Measurements from ENCODE around the gene CCR4.
"Not testable (repeated sequence)": the region's sequence is repeated elsewhere in the genome, so short reads cannot be mapped to it uniquely, and the experiment has no call there.

Gene CCR4

GRCh38 chr3:32983124-32983523 lies 31.7 kb downstream of the CCR4 start:
- no peak for DNase-seq (ENCODE audit: low spot score)

DNA sequence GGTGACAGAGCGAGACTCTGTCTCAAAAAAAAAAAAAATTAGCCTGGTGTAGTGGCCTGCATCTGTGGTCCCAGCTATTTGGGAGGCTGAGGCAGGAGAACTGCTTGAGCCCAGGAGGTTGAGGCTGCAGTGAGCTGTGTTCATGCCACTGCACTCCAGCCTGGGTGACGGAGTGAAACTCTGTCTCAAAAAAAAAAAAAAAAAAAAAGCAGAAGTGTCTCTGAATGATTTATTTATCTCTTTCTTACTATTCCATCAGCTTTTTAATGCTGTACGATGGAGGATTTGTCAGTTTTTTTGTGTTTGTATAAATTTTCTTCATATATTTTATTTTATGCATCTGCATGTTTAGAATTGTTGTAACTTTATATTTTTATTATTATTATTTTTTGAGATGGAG lies 33.5 kb downstream of the CCR4 start:
- DNase-seq (ENCODE audit: low spot score): not testable (repeated sequence)

DNA sequence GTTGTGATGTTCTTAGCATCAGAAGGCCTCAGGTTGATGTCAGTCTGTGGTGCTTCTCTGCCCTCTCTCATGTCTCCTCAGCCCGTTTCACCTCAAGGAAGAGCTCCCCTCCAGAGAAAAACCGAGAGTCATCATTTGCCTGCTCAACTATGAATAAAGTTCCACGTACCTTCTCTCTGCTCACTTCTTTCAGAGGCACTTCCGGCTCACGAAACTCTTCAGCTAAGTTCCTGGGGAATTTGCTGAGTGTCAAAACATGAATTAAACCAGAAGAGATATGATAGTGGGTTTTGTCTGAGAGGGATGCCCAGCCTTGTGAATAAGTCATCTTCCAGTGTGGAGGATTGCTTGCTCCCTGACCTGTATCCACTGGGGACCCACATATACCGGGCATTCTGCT lies 37.7 kb downstream of the CCR4 start:
- no peak for DNase-seq (ENCODE audit: low spot score)

- DNase-seq (ENCODE audit: low spot score): no peak
Observed at GRCh38 chr3:32990116-32990515, 38.7 kb downstream of the CCR4 start.

GRCh38 chr3:32991781-32992180 lies 40.3 kb downstream of the CCR4 start:
- no peak for DNase-seq (ENCODE audit: low spot score)

- DNase-seq (ENCODE audit: low spot score): no peak
Observed at GRCh38 chr3:32992310-32992686, 40.9 kb downstream of the CCR4 start.

DNA sequence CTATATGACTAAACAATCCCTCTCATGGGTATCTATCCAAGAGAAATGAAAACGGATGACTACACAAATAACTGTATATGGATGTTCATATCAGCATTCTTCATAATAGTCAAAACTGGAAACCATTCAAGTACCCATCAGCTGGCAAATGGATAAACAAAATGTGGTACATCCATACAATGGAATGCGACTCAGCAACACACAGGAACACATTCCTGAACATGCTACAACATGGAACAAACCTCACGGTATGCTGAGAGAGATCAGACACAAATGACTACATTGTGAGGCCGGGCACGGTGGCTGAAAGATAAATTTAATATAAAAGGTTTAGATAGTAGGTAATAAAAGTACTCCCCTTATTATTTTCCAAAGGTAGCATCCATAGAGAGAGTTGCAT lies 42.6 kb downstream of the CCR4 start:
- DNase-seq (ENCODE audit: low spot score): no peak

DNA sequence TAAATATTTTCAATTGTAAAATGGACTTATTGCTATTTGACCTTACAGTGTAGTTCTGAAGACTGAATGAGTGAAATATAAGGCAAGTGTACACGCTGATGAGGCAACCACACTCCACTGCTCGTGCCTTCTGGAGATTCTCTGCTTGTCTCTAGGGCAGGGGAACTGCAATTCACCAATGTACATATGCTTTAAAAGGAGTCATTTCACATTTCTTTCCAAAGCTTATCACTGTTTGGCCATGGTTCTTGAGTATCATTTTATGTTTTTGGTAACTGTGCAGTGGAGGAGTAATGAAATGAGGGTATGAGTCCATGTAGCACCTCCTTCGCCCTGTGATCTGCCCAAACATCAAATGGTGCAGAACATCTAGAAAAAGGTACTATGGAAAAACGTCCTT lies 43.7 kb downstream of the CCR4 start:
- no peak for DNase-seq (ENCODE audit: low spot score)

GRCh38 chr3:32996048-32996754 lies 44.8 kb downstream of the CCR4 start:
- DNase-seq (ENCODE audit: low spot score): no peak

DNA sequence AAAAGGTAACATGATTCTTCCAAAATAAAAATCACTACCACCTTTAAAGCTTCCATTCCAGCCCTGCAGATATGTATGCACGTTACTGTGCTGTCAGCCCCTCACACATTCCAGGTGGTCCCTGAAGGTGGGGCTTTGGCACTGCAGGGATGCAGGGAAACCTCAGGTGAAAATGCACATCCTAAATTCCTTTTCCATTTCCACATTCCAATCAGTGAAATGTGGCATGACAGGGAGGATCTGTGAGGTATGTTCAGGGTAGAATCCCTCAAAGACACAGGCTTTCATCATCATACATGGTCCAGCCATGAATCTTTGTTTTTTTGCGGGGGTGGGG lies 45.3 kb downstream of the CCR4 start:
- no peak for DNase-seq (ENCODE audit: low spot score)

DNA sequence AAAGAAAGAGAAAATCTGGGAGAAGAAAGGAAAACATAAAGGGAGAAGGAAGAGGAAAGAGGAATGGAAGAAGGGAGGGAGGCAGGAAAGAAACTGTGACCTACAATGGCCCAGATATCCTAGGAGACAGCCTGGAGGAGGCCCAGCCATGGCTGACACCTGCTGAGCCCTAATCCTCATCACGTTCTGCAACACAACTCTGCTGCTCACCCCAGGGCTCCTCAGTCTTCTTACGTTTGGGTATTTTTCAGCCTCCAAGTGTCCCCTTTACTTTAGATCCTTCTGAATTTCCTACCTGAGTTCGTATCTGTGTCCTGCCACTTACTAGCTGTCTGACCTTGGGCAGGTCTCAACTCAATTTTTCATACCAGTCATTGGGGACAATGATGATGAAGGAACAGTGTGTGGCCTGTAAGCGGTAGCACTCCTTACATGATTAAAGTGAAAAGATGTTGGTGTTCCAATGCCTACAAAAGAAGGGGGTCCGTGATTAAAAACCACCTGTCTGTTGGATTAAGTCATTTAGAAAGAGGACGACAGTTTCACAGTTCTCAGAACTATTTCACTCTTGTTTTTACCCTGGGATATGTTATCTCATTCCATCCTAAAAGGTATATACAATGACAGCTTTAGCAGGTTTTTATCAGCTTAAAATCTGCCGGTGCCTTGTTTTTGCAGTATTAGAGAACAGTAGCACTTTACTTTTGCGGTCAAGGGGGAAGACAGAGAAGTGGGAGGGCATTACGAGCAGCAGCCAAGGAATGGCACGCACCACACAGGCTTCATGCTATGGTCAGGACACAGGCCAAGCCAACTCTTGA lies 47.4 kb downstream of the CCR4 start:
- no peak for DNase-seq (ENCODE audit: low spot score)

GRCh38 chr3:33000691-33001385 lies 49.4 kb downstream of the CCR4 start:
- DNase-seq (ENCODE audit: low spot score): no peak

- no peak for DNase-seq (ENCODE audit: low spot score)
Observed at GRCh38 chr3:33001889-33002288, 50.4 kb downstream of the CCR4 start.

GRCh38 chr3:33003308-33003707 lies 51.9 kb downstream of the CCR4 start:
- no peak for DNase-seq (ENCODE audit: low spot score)

- no peak for DNase-seq (ENCODE audit: low spot score)
Observed at GRCh38 chr3:33004205-33004604, 52.8 kb downstream of the CCR4 start.

DNA sequence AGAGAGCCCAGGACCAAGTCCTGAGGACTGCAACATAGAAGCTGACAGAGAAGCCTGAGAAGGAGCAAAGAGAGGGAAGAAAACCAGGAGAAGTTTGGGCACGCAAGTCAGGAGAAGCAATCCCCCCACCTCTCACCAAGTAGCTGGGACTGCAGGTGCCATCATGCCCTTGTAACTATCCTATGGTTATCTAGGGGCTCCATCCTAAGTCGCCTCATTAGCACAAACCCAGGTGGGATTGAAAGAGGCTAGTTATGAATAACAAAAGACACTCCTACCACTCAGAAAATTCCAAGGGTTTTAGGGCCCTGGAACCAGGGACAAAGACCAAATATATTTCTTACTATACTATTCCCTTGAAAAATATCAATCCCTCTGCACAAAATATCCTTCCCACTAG lies 53.5 kb downstream of the CCR4 start:
- DNase-seq (ENCODE audit: low spot score): no peak
